NCI-H2171 treated with DMSO at 0.1 percent for 48 hours (cell line): ENCODE data around the gene TMEM121B.

ENCODE experiments used
- DNase-seq: peaks from one replicate; lab custom pipeline; 2025; lab: John Stamatoyannopoulos, UW

TMEM121B gene

DNA sequence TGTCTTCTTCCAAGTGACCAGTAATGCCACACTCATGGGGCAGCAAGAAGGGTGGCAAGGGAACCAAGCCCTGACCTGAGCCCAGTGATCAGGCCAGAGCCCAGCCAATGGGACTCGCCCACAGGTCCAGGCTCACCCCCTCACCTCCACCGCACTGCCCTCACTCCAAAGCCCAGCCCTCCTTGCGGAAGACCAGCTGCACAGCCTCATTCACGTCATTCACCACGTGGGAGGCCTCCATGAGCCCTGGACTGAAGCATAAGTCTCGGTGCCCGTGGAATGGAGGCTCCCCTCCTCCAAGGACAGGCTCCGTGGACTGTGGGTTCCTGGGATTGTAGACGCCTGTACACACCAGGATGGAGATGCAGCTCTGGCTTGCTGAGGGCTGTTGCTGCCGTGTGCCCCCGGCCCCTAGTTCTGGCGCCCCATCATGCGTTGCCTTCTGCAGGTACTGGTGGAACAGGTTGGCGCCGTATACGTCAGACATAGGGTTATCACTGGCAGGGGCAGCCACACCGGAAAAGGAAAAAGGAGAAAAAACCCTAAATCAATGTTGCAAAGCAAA is 16.8 kb upstream of the TMEM121B start:
- DNase-seq, result no peak

DNA sequence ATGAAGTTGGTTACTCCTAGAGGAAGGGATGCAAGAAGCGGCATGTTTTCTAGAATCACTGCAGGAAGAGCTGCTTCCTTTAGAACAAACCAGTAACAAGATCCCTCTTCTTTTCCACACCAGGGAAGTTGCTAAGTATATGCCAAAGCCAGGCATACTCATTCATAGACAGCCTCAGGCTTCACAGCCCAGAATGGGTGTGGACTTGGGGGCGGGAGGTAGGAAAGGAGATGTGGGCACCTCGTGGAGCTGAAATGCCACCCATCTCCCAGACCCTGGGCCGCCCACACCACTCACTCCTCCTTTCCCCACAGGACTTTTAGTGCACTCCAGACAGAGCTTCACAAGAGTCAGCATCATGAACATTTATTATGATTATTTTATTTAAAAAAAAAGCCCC is 16.0 kb upstream of the TMEM121B start:
- DNase-seq, result no peak

DNA sequence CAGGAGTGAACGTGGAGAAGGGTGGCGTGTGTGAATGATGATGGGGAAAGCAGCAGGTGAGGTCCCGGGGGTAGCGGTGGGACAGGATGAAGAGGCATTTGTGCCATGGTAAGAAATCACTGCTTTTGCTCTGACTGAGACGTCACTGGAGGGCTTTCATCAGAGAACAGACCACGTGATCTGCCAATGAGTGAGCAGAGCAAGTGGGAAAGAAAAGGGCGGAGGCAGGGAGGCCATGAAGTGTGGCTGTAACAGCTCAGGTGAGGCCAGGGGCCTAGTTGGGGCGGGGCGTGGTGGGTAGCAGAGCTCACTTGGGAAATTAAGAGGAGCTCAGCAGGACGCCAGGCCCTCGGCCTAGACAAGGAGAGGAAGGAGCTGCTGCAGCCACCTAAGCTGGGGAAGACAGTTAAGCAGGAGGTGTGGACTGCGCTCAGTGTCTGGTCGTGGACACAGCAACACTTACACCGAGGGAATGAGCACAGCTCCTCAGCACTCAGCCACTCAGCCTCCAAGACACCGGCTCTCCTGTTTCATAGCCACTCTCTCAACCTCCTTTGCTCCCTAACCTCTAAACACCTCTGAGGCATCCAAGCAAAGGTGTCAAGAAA is 14.1 kb upstream of the TMEM121B start:
- no peak for DNase-seq

DNA sequence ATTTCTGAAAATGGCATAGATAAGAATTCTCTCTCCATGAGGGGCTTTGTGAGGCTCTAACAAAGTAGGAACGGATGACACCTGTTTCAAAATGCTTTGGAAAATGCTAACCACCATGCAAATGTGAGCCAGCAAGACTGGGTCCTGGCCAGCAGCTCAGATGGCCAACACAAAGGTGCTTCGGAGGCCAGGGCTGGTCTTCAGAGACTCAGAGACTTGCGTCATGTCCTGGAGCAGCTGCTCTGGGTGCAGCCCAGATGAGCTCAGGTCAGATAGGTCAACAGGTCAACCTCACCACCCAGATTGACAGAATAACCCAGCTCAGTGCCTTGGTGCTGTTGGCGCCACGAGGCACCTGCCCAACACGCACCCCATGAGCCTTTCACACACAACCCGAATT is 12.0 kb upstream of the TMEM121B start:
- no peak for DNase-seq

DNA sequence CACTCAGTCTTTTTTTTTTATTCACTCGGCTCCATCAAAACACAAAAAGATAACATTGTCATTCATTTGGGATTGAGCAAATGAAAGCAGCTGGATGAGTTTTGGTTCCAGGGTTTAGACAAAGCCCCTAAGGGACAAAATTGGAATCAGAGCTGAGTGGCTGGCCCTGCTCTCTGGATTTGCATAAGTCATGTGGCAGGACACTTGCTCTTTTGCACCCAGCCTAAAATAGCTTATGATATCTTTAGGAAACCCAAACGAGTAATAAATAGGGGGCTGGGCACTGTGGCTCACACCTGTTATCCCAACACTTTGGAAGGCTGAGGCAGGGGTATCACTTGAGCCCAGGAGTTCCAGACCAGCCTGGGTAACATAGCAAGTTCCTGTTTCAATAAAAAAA is 11.0 kb upstream of the TMEM121B start:
- DNase-seq, result peak; percentile 59

DNA sequence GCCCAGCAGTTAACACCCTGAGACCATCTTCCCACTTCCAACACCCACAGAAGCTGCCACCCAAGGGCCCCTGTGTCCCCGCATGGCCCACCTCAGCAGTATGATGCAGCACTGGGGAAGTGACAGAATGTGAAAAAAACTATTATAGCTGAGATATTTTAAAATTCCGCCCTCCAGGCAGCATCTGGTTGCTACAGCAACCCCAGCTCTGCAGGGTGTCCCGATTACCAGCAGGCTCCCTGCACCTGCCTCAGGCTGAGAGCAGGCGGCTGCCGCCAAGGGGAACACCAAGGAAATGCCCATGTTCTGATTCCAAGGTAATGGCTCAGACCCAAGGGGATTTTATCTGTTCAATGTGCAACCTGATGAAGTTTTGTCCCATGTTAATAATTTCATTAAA is 10.5 kb upstream of the TMEM121B start:
- DNase-seq, result peak; percentile 80

DNA sequence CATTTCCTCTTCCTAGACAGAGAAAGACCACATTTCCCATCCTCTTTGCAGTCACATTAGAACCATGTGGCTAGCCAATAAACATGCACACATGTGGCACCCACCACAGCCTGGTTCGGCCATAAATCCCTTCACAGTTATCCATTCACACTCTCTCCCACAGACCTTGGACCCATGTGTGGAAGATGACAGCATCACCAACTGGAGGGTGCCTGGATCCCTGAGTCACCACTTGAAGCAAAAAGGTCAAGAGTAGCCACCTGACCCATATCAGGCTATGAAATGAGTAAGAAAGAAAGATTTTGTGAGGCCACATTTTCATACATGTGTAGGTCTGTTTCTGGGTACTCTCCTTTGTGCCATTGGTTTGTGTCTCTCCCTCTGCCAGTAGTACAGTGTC is 9.0 kb upstream of the TMEM121B start:
- DNase-seq, result no peak

DNA sequence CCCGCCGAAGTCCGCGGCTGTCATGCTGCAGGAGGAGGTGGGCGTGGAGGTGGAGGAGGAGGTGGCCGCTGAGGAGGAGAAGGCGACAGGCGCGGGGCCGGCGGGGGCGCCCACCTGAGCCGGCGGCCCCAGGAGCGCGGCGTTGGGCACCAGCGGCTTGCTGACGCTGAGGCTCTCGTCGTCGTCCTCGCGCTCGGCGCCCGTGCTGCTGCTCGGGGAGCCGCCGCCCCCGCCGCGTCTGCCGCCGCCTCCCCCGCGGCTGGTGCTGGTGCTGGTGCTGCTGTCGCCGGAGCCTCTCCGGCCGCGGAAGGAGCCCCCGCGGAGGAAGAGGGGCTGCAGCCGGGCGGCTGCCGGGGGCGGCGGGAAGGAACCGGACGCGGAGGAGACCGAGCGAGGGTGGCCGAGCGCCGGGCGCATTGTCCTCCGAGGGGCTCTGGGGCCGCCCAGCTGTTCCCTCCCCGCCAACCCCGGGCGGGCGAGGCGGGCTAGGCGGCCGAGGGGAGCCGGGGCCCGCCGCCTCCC is 388 bp downstream of the TMEM121B start:
- peak; percentile 28 for DNase-seq

DNA sequence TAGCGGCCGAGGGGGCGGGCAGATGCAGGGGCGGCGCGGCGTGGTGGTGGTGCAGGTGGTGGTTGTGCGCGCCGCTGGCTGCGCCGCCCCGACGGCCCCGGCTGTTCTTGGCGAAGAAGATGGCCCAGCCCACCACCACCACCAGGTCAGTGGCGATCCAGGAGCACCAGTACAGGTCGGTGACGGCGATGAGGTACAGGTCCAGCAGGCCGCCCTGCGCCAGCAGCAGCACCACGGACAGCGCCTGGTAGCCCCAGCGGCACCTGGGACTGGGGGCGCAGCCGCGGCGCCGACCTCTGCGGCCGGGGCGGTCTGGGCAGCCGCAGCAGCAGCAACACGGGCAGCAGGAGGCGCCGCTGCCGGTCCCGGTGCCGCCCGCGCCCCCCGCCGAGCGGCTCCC is 879 bp downstream of the TMEM121B start:
- no peak for DNase-seq

DNA sequence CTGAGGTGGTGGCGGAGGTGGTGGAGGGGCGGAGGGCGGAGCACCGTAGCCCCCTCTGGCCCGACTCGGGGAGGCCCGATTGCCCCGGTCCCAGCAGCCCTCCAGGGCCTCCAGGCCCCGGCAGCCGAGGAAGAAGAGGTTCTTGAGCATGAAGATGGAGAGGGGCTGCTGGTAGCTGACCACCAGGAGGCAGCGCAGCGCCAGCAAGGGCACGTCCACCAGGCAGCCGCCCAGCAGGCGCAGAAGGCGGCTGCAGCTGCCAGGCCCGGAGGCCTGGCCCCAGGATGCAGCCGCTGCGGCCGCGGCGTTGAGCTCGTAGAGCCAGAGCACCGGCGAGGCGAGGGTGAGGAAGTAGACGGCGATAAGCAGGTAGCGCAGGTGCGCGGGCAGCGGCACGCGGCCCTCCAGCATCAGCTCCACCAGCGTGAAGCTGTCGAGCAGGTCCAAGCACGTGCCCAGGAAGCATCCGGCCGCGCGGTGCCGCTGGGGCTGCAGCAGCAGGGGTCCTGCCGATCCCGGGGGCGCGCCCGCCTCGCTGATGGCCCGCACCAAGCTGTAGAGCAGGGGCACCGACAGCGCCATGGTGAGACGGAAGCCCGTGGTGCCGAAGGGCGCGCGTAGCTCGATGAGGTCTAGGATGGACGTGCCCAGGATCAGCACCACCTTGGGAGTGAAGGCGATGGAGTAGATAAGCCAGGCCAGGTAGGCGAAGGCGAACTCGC is 1.5 kb downstream of the TMEM121B start:
- DNase-seq, result no peak

DNA sequence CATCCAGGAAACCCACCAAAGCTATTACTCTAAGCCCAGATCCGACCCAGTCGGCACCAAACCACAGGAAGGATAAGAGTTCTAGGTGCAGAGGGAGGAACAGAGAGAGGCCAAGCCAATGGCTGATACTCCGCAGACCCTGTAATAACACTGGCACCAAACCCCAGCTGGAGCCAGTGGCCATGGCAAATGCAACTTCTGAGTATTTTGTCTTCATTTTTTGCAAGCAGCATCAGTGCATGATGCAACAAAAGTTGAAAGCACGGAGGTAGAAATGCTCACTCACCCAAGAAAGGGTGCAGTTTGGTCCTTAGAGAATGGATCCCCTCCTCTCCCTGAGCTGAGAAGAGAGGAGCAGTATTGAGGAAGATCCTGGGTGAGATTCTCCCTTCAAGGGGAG is 2.8 kb downstream of the TMEM121B start:
- no peak for DNase-seq

DNA sequence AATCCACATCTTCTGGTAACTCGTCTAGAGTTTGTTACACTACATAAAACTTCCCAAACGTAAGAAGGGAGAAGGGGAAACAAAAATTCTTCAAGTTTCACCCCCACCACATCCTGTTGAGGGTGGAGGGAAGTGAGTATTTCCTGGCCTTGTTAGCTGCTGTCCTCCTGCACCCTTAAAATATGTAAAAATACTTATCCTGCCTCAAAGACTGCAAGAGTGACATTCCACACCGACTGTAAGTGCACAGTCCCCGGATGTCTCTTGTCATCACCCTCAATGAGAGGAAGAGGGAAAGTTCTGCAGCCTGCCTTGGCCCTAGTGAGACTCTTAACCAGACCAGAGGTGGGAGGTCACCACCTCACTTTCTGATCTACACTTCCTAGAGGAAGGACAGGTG is 3.3 kb downstream of the TMEM121B start:
- no peak for DNase-seq

DNA sequence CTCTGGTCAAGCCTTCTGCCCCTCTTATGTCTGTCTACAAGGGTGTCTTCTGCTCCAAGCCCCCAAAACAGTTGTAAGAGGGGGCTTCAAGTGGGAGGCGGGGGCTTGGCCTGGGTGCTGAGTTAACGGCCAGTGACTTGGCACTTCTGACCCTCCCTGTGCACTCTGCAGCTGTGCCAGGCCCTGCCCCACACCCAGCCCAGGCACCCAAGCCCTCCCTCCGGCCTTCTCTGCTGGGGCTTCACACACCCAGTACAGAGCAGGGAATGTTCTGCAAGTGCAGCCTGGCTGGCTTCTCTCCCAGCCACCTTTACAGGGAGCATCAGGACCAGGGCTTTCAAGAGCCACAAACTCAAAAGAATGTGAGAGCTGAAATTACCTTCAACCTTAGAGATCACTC is 3.8 kb downstream of the TMEM121B start:
- DNase-seq, result no peak

DNA sequence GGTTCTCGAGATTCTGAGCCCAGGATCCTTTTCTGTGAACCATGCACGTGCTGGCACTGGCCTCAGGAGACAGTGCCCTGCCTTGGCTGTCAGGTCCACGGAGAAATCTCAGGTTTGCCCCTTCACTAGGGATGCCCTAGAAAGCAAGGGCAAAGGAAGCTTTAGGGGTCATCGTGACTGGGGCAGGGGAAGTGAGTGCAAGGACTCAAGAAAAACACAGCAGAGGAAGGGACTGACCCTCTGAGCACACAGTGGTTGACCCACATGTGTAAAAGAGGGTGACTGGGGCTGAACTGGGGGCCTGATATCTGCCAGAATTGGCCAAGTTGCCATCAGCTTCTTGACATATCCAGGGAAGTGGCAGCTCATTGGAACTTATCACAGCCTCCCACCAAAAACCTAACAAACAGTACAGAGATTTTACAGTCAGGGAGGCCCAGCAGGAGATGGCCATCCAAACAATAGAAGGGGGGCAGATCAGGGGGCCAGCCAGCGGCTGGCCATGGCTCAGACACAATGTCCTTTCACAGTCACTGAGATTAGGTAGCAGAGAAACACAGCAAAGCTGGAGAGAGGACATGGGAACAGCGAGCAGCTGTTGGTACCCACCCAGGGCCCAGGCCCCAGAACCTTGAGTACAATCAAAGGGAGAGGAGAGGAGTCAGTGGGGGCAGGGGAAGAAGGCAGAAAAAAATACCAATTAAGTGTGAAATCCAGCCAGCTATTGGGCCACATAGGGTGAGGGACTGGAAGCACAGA is 4.4 kb downstream of the TMEM121B start:
- no peak for DNase-seq

DNA sequence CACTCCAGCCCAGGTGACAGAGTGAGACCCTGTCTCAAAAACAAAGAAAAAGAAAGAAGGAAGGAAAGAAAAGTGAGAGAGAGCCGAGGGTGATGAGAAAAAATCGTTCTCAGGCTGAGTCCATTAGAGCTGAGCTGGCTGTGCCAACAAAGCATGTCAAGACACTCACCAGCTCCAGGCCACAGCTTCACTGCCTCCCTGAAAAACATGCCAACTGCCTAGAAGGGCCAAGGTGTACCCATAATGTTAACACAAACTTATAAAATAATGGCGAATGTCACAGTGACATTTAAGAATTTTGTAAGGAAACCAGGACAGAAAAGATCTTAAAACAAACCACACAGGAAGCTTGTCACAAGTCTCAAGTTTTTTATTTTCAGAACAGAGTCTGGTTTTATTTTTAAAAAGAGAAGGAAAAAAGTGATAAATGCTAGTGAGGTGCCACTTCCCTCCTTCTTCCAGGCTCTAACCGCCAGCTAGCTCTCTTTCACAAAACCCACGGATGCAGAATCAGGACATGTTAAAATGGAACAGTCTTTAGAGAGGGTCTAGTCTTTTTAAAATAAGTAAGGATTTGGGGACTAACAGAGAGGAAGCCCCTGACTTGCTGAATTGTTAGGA is 5.1 kb downstream of the TMEM121B start:
- no peak for DNase-seq

DNA sequence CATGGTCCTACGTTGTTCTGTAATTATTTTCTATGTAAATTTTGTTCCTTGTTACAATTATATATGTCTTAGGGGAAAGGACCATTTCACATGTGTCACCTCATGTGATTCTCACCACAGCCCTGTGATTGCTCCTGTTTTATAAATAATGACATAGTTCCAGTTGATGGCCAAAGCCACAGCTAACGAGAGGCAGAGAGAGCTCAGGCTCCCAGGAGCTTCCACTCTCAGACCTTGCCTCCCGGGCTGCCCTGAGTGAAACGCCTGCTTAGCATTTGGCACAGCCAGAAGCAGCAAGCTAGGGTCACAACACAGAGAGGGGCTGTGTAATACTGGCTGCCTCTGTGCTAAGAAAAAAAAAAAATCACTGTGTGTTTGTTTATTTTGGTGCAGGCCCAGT is 5.9 kb downstream of the TMEM121B start:
- no peak for DNase-seq

DNA sequence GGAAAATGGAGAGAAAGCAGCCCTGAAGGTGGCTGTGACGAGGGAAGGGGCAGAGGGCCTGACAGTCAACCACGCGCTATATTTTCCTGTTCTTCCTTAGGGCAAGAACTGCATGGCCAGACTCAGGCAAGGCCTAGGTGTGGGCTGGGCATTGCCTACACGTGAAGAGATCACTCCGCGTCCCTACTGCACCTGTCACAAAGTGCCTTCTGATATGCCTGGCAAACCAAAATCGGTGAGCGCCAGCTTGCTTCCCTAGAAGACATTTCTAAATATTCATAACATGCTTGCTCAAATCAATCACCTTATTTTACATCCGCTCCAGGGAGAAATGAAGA is 6.3 kb downstream of the TMEM121B start:
- DNase-seq, result no peak

DNA sequence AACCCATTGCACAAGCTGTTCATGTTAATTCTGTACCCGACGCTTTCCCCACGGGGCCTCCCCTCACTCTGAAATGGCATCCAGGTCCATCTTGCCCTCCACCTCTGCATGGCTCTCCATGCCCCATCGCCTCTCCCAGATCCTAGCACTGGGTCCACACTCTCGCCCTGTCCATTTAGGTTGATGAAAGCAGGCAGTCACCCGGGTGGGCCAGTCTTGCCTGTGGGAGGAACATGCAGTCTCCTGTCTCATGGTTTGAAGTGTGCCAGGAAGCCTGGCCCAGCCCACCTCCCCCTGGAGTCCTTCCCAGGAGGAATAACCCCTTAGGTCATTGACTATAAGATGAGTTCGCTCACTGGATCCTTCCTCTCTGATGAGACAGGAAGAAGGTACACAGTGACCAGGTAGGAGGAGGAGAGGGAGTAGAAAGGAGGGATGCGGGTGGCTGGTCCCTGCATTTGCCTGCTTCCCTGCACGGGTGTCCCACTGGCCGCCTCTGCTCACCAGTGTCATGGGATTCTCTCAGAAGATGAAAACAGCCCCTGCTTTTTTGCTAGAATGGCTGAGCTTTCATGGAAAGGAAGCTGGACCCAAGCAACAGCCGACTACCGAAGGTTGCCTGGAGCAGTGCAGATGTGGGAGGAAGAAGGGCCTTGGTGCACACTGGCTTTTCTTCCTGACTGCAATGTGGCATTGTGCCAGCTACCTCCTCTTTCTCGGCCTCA is 6.8 kb downstream of the TMEM121B start:
- no peak for DNase-seq

DNA sequence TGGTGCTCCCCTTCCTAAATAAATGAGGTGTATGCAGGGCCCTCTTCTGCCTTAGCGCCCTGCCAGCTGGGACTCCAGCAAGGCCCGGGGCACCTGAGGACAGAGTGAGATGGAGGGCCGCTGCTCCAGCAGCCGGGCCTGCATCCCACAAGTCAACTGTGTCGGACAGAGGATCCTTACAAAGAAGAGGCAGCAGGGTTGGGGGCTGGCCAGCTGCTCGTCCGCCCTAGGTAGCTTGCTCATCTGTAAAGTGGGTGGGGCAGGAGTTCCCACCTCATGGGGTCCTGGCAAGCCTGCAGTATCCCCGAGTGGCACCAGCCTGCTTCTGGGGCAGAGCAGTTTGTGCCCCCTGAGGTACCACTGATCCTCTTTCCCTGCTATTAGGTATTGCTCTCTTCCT is 7.6 kb downstream of the TMEM121B start:
- no peak for DNase-seq

DNA sequence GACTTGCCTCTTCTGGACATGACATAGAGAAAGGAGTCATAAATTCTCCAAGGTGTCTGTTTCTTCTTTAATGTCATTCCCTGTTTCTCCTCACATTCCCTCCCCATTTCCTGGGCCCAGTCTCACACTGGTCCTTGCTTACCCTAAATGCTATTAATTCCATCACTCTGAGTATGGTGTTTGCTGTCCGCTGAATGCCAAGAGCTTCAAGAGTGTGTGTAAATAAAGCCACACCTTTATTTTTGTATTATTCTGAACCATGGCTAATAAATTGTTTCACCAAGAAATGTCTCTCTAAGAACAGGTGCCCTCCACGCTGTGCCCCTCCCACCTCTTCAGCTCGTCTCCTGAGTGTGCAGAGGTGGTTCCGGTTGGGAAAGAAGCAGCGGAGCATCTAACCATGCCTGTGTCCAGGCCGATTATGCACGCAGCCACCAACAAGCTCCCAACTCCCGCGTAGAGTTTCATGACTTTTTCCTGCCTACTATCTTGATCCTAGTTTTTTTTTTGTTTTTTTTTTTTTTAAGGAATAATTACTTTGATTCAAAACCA is 8.6 kb downstream of the TMEM121B start:
- peak; percentile 14 for DNase-seq

DNA sequence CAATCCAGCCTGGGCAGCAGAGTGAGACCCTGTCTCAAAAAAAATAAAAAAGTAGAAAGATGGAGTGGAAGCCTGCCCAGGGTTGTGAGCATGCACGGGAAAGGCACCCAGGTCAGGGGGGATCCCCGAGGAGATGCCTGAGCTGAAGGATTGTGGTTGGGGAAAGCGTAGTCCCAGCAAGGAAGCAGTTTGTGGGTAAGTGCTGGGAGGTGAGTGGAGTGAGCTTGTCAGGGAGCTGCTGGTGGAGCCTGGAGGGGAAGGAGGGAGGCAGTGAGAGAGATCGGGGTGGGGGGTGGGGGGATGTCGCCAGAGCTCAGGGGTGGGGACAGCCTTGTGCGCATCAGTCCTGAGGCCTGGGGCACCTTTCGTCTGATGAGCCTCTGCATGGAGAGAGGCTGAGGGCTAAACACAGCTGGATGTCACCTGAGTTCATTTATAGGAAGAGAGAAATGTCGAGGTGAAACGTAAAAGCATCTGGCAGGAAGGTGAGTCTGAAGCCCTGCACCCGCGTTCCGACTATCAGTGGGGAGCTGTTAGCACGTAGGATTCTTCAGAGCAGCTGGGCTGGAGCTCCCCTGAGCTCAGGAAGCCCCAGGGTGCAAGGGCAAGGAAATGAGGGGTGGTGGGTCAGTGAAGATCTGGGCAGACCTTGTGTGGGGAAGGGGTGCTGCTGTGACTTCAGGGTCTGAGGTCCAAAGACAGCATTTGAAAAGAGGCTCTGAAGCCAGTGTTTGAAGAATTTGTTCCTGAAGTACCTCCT is 10.2 kb downstream of the TMEM121B start:
- DNase-seq, result no peak
